IPS-15b (cell line): ENCODE measurements around the gene PANK4.
A peak's percentile ranks its signal among the peaks of the same experiment; 100 is the strongest.

ENCODE experiments used
- H3K27me3 ChIP-seq: one replicate; pipeline ENCODE4 v1.6.1; 2013; ENCODE audit warnings: low read length; ENCODE audit not compliant: control insufficient read depth, insufficient read depth
- H3K36me3 ChIP-seq: one replicate; pipeline ENCODE4 v1.6.1; 2013; ENCODE audit warnings: low read length; ENCODE audit not compliant: control insufficient read depth, insufficient read depth
- H3K4me1 ChIP-seq: one replicate; pipeline ENCODE4 v1.6.1; 2013; ENCODE audit warnings: mild to moderate bottlenecking, low read length; ENCODE audit not compliant: control insufficient read depth, insufficient read depth
- H3K4me3 ChIP-seq: one replicate; pipeline ENCODE4 v1.5.1; 2013; ENCODE audit warnings: low read depth, low read length
- H3K9ac ChIP-seq: one replicate; pipeline ENCODE4 v1.6.1; 2013; ENCODE audit warnings: low read depth, mild to moderate bottlenecking, low read length
- H3K9me3 ChIP-seq: one replicate; pipeline ENCODE4 v1.6.1; 2013; ENCODE audit warnings: mild to moderate bottlenecking, low read length; ENCODE audit not compliant: control insufficient read depth, insufficient read depth

PANK4 gene

GRCh38 chr1:2540816-2541492, 14.6 kb upstream of the PANK4 start:
- no peak overlapping the region for H3K9ac ChIP-seq
- H3K4me1 ChIP-seq, result peaks cover 4% of the 10 kb centered on the region
- no peaks in the 10 kb centered on the region for H3K36me3 ChIP-seq
- H3K9me3 ChIP-seq, result no peaks in the 10 kb centered on the region
- H3K4me3 ChIP-seq, result peak overlapping the region; percentile 22
- H3K27me3 ChIP-seq, result peaks cover 22% of the 10 kb centered on the region

- H3K9me3 ChIP-seq, result no peaks in the 10 kb centered on the region
- no peaks in the 10 kb centered on the region for H3K36me3 ChIP-seq
- no peak overlapping the region for H3K9ac ChIP-seq
- peaks cover 6% of the 10 kb centered on the region for H3K4me1 ChIP-seq
- no peak overlapping the region for H3K4me3 ChIP-seq
- peaks cover 28% of the 10 kb centered on the region for H3K27me3 ChIP-seq
Observed at GRCh38 chr1:2539312-2539907, 13.0 kb upstream of the PANK4 start.

GRCh38 chr1:2538872-2539271, 12.5 kb upstream of the PANK4 start:
- Histone ChIP-seq H3K9ac (no peak overlapping the region), H3K27me3 (peaks cover 28% of the 10 kb centered on the region), H3K9me3 (no peaks in the 10 kb centered on the region), H3K36me3 (no peaks in the 10 kb centered on the region), H3K4me1 (peaks cover 4% of the 10 kb centered on the region), H3K4me3 (no peak overlapping the region)

- H3K36me3 ChIP-seq, result no peaks in the 10 kb centered on the region
- H3K4me3 ChIP-seq, result no peak overlapping the region
- H3K4me1 ChIP-seq, result peaks cover 4% of the 10 kb centered on the region
- H3K9ac ChIP-seq, result no peak overlapping the region
- no peaks in the 10 kb centered on the region for H3K9me3 ChIP-seq
- H3K27me3 ChIP-seq, result peaks cover 32% of the 10 kb centered on the region
Observed at GRCh38 chr1:2538376-2538775, 12.0 kb upstream of the PANK4 start.

GRCh38 chr1:2537784-2538115, 11.4 kb upstream of the PANK4 start:
- H3K9me3 ChIP-seq, result no peaks in the 10 kb centered on the region
- no peaks in the 10 kb centered on the region for H3K36me3 ChIP-seq
- H3K27me3 ChIP-seq, result peaks cover 38% of the 10 kb centered on the region
- no peak overlapping the region for H3K9ac ChIP-seq
- H3K4me3 ChIP-seq, result no peak overlapping the region
- peaks cover 4% of the 10 kb centered on the region for H3K4me1 ChIP-seq

- Histone ChIP-seq H3K36me3 (no peaks in the 10 kb centered on the region), H3K4me3 (no peak overlapping the region), H3K9ac (no peak overlapping the region), H3K4me1 (peaks cover 4% of the 10 kb centered on the region), H3K9me3 (no peaks in the 10 kb centered on the region), H3K27me3 (peaks cover 43% of the 10 kb centered on the region)
Observed at GRCh38 chr1:2535981-2536380, 9.6 kb upstream of the PANK4 start.

GRCh38 chr1:2535455-2535854, 9.1 kb upstream of the PANK4 start:
- Histone ChIP-seq H3K27me3 (peaks cover 48% of the 10 kb centered on the region), H3K4me3 (no peak overlapping the region), H3K9me3 (no peaks in the 10 kb centered on the region), H3K9ac (peak overlapping the region; percentile 16), H3K36me3 (no peaks in the 10 kb centered on the region), H3K4me1 (peaks cover 4% of the 10 kb centered on the region)

- H3K4me1 ChIP-seq, result peaks cover 4% of the 10 kb centered on the region
- H3K27me3 ChIP-seq, result peaks cover 49% of the 10 kb centered on the region
- H3K9ac ChIP-seq, result peak overlapping the region; percentile 37
- no peaks in the 10 kb centered on the region for H3K36me3 ChIP-seq
- H3K9me3 ChIP-seq, result no peaks in the 10 kb centered on the region
- peak overlapping the region; percentile 20 for H3K4me3 ChIP-seq
Observed at GRCh38 chr1:2534687-2535441, 8.5 kb upstream of the PANK4 start.

GRCh38 chr1:2534315-2534686, 7.9 kb upstream of the PANK4 start:
- H3K27me3 ChIP-seq, result peaks cover 50% of the 10 kb centered on the region
- H3K36me3 ChIP-seq, result no peaks in the 10 kb centered on the region
- H3K4me1 ChIP-seq, result peaks cover 4% of the 10 kb centered on the region
- peak overlapping the region; percentile 37 for H3K9ac ChIP-seq
- no peak overlapping the region for H3K4me3 ChIP-seq
- H3K9me3 ChIP-seq, result no peaks in the 10 kb centered on the region

- H3K4me1 ChIP-seq, result peaks cover 4% of the 10 kb centered on the region
- H3K9ac ChIP-seq, result no peak overlapping the region
- H3K36me3 ChIP-seq, result no peaks in the 10 kb centered on the region
- H3K4me3 ChIP-seq, result no peak overlapping the region
- peaks cover 49% of the 10 kb centered on the region for H3K27me3 ChIP-seq
- no peaks in the 10 kb centered on the region for H3K9me3 ChIP-seq
Observed at GRCh38 chr1:2533365-2533764, 7.0 kb upstream of the PANK4 start.

- Histone ChIP-seq H3K4me3 (no peak overlapping the region), H3K9ac (no peak overlapping the region), H3K9me3 (no peaks in the 10 kb centered on the region), H3K27me3 (peaks cover 51% of the 10 kb centered on the region), H3K4me1 (peaks cover 4% of the 10 kb centered on the region), H3K36me3 (no peaks in the 10 kb centered on the region)
Observed at GRCh38 chr1:2532485-2533160, 6.2 kb upstream of the PANK4 start.
